Activated naive CD4-positive, alpha-beta T cell treated with anti-CD3 and anti-CD28 coated beads, Interleukin-2, amount 50 U/mL, for 72 hours (primary cell): ENCODE results near the gene DGUOK. TPM values are rescaled to one million over a fixed set of nuclear protein-coding genes. Genes with fewer than 3 reads are reported as not detected.

Experiments
- ATAC-seq, 2 donors: fragments of 150-1000 bp; cut with Tn5 transposase; 2 replicates each; pipeline ENCODE4 v1.10.0; 2021; ENCODE audit warnings: mild to moderate bottlenecking in 2 of 2, moderate library complexity in 2 of 2
- DNase-seq, 2 donors: peaks; one replicate each; pipeline ENCODE4 v3.0.0; 2021 to 2022; ENCODE audit warnings: low spot score in 2 of 2
- H3K27ac Mint-ChIP-seq, 2 donors: one replicate each; pipeline ENCODE4 v1.8.0; 2022; ENCODE audit warnings: mild to moderate bottlenecking in 2 of 2, mixed read lengths in 2 of 2
- H3K36me3 Mint-ChIP-seq, 2 donors: one replicate each; pipeline ENCODE4 v1.8.0; 2022; ENCODE audit warnings: mixed read lengths in 2 of 2
- H3K9me3 Mint-ChIP-seq, 2 donors: one replicate each; pipeline ENCODE4 v1.8.0; 2022; ENCODE audit warnings: mixed read lengths in 2 of 2
- total RNA-seq, 2 donors: library from RNA; stranded (reverse); gene quantifications; one replicate each; pipeline ENCODE4 v1.2.3, GENCODE V29; 2022

Gene DGUOK
- total RNA-seq, 2 donors from 2014 or later = 75.5 to 89.1 TPM

DNA sequence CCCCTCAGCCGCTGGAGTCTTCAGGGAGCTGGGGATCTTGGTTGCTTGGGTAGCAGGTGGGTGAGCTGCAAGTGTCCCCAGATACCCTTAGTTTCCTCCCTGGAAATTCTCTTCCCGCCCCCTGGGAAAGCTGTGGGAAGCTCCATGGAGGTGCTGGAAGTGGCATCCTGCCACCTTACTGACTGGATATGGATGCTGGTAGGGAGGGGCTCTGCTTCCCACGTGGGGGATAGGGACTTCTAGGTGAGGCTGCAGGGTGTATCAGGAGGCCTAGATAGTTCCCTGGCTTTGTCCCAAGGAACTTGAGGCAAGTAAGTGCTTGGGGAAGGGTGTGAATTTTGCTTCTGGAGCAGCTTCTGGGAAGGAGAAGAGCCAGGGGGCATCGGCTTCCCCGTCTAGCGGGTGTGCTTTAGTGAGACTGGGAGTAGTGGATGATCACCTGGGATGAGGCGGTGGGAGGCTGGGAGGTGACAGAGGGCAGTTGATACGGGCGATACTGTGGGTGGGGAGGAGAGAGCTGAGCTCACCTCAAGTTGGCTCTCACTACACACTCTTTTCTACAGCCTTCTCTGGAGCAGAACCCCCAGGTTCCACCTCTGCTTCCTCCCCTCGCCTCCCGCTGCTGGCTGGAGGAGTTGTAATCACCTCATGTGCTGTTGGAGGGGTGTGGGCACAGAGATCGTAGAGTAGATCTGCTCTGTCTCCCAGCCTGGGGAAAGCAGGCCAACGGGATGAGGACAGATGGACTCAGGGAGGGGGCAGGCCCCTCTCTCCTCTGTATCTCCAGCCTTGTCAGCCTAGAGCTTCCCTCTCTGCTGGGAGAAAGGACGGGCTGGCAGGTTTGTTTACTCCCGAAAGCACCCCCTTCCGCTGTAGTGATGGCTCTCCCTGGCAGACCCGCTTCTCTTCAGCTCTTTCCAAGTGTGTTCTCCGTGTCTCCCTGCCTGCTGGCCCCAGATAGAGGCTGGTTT is 77.8 kb downstream of the DGUOK start:
- DNase-seq (no peak), ATAC-seq (no peak)
- H3K27ac Mint-ChIP-seq = peak overlapping the region in 1 of 2 donors; percentile 19
- H3K36me3 Mint-ChIP-seq = no peaks in the 10 kb centered on the region
- no peaks in the 10 kb centered on the region for H3K9me3 Mint-ChIP-seq

DNA sequence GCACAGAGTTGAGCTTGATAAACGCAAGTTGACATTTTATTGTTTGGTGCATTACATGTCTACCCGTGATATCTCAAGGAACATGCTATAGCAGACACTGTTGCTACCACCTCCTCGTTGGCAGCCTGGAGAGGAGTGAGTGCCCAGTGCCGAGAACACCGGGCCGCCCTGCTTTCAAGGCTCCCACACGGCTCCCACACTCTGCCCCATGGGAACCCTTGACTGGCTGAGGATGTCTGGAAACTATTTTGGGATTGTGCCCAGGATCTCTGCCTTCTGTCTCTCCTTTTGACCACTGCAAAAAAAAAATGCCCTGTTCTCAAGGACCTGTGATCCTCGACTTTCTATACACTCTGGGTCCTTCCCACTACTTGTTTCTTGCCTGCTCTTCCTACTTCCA is 79.1 kb downstream of the DGUOK start:
- Mint-ChIP-seq H3K36me3 (no peaks in the 10 kb centered on the region), H3K27ac (no peak overlapping the region), H3K9me3 (no peaks in the 10 kb centered on the region)
- DNase-seq (no peak), ATAC-seq (no peak)

DNA sequence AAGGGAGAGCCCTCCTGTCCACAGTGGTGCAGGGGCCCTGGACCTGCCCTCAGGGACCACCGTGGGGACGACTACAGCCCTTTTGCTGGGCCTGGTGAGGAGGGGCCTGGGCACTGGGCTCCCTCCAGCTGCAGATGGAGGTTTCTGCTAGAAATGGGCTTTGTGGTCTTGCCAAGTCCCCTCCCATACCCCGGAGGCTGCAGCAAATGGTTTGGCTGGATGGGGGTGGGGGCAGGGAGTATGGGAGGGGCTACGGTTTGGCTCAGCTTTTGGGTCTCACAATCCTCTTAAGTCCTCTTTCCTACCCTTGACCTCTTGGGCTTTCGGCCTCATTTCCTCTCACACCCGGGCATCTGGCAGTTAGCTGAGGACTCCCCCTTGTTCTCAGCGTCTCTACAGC is 79.8 kb downstream of the DGUOK start:
- DNase-seq = no peak
- H3K27ac Mint-ChIP-seq = no peak overlapping the region
- ATAC-seq = no peak
- H3K36me3 Mint-ChIP-seq = no peaks in the 10 kb centered on the region
- no peaks in the 10 kb centered on the region for H3K9me3 Mint-ChIP-seq

DNA sequence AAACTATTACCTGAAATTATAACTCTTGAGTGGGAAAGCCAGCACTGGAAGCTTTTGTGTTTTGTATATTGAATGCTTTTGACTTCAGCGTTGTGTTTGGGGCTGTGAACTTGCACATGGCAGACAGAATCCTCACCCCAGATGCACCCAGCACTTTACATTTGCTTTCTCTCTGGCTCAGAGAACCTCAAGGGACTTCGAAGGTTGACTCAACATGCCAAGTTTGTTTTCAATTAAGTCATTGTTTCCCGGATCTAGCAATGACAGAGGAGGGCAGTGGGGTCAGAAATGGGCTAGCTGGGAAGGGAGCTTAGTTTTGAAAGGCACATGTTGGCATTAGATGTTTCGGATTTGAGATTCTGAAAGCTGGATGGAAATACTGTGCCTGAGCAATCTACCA is 80.4 kb downstream of the DGUOK start:
- DNase-seq (no peak), ATAC-seq (no peak)
- H3K27ac Mint-ChIP-seq = no peak overlapping the region
- no peaks in the 10 kb centered on the region for H3K9me3 Mint-ChIP-seq
- H3K36me3 Mint-ChIP-seq = no peaks in the 10 kb centered on the region

DNA sequence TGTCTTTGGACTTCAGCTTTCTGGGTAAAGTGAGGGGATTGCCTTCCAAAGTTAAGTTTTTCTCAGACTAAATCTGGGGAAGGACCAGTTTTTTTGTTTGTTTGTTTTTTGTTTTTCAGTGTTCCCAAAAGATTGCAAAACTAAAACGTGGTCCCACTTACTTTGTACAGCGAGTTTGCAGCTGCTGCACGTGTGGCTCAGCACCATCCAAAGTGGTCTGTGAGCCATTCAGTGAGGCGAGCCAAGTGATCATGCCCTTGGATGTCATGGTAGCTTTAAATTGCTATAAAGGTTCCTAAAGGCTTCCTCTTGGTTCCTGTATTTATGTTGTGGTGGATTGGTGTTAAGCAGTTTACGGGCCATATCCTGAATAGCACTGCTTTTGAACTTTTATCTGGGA is 81.0 kb downstream of the DGUOK start:
- Mint-ChIP-seq H3K27ac (no peak overlapping the region), H3K36me3 (no peaks in the 10 kb centered on the region)

More for the DNA sequence above, 81.0 kb downstream of the DGUOK start:
- H3K9me3 Mint-ChIP-seq = no peaks in the 10 kb centered on the region
- DNase-seq = no peak
- ATAC-seq = no peak

Other genes with a start within 250 kb of the DGUOK start
- gene TPRKB, start 189.5 kb upstream of the DGUOK start, total RNA-seq = 10 to 100 TPM; 34.7 to 48.6 TPM
- 10 to 100 TPM; 31.0 to 31.1 TPM for gene DUSP11, start 146.8 kb upstream of the DGUOK start, total RNA-seq
- not detected for gene C2orf78, start 142.7 kb upstream of the DGUOK start, total RNA-seq
- 100 to 1,000 TPM in 1 of 2 donors, 10 to 100 TPM in 1; 76.0 to 110 TPM for gene STAMBP, start 97.9 kb upstream of the DGUOK start, total RNA-seq
- under 1 TPM in 1 of 2 donors, not detected in 1; 0.27 TPM for gene ACTG2, start 33.9 kb upstream of the DGUOK start, total RNA-seq
- 10 to 100 TPM; 15.9 to 24.7 TPM for gene TET3, start 58.0 kb downstream of the DGUOK start, total RNA-seq
- 10 to 100 TPM; 15.8 to 96.7 TPM for gene BOLA3, start 221.0 kb downstream of the DGUOK start, total RNA-seq